ENCODE measurements around the gene SOX15. TPM values are rescaled to one million over a fixed set of nuclear protein-coding genes. Genes with fewer than 3 reads are reported as not detected.

Gene SOX15
- total and polyA plus RNA-seq, 8 donors = 0.31 to 2.0 (median 1.9) TPM; not detected in 1

GRCh38 chr17:7559320-7560171, 30.3 kb downstream of the SOX15 start:
- Histone ChIP-seq H3K27me3 (no peaks in the 10 kb centered on the region), H3K9me3 (no peaks in the 10 kb centered on the region), H3K4me3 (peak overlapping the region; percentile 36 to 82), H3K36me3 (peaks cover 0 to 23% of the 10 kb centered on the region in 2 donors), H3K4me1 (peaks cover 44 to 77% of the 10 kb centered on the region in 2 donors), H3K27ac (peak overlapping the region; percentile 93 to 97)
- peak in 1 of 4 donors; percentile 65 for DNase-seq
- TF ChIP-seq CTCF (IDR thresholded peaks at IDR 0.05) = no peak
- ATAC-seq = peak; percentile 10
- intact Hi-C loops (cut with DNase I) = loop anchor here in 1 of 2 donors (5.0 kb wide), 2 partner anchors 47 to 202 kb away; partner anchors contain the start of gene TMEM95

- Histone ChIP-seq H3K9me3 (no peaks in the 10 kb centered on the region), H3K4me3 (peak within 1 kb of the TSS; percentile 36 to 82), H3K27me3 (no peaks in the 10 kb centered on the region), H3K4me1 (peaks cover 44 to 74% of the 10 kb centered on the region in 2 donors), H3K36me3 (peaks cover 0 to 15% of the 10 kb centered on the region in 2 donors), H3K27ac (peak within 1 kb of the TSS; percentile 93 to 97)
- intact Hi-C loops (cut with DNase I) = no loop called here
- peak in 2 of 4 donors; percentile 63 to 88 for DNase-seq
- ATAC-seq = peak; percentile 19
- TF ChIP-seq CTCF (IDR thresholded peaks at IDR 0.05) = no peak
These were observed 31.2 kb downstream of the SOX15 start, which contains the start of gene TNFSF13 for GRCh38 chr17:7558544-7559319. TSS of gene TNFSF13 (plus strand) at chr17:7558750. CDS start at chr17:7559040, 290 bp downstream.

- Histone ChIP-seq H3K27me3 (no peaks in the 10 kb centered on the region), H3K4me3 (peak overlapping the region; percentile 36 to 82), H3K36me3 (peaks cover 0 to 9% of the 10 kb centered on the region in 2 donors), H3K9me3 (no peaks in the 10 kb centered on the region), H3K27ac (peak overlapping the region; percentile 93 to 97), H3K4me1 (peaks cover 38 to 73% of the 10 kb centered on the region in 2 donors)
- DNase-seq = peak; percentile 88 to 99 (median 95)
- TF ChIP-seq CTCF (IDR thresholded peaks at IDR 0.05) = peak in 1 of 2 donors; percentile 16
- intact Hi-C loops (cut with DNase I) = no loop called here
- ATAC-seq = peak; percentile 73
These were observed 31.9 kb downstream of the SOX15 start for GRCh38 chr17:7557775-7558543.

GRCh38 chr17:7557147-7557764, 32.6 kb downstream of the SOX15 start:
- intact Hi-C loops (cut with DNase I) = no loop called here
- Histone ChIP-seq H3K9me3 (no peaks in the 10 kb centered on the region), H3K27me3 (no peaks in the 10 kb centered on the region), H3K4me3 (peak overlapping the region in 1 of 2 donors; percentile 82), H3K27ac (peak overlapping the region; percentile 93 to 97), H3K4me1 (peaks cover 32 to 71% of the 10 kb centered on the region in 2 donors), H3K36me3 (peaks cover 0 to 9% of the 10 kb centered on the region in 2 donors)
- no peak for DNase-seq
- no peak for TF ChIP-seq CTCF (IDR thresholded peaks at IDR 0.05)
- no peak for ATAC-seq
